Neural cell (in vitro differentiated cells): Measurements from ENCODE around the gene CSTF2. TPM values are rescaled to one million over a fixed set of nuclear protein-coding genes. Genes with fewer than 3 reads are reported as not detected.

Experiments used
- H2AFZ ChIP-seq: fragments of 200-600, 300-800 bp; sonication (generic), shearing (Covaris generic); 2 replicates; pipeline ENCODE4 v1.6.0; 2014; ENCODE audit warnings: low read depth, mild to moderate bottlenecking, antibody characterized with exemption, low read length, moderate library complexity
- H3F3A ChIP-seq: fragments of 200-600 bp; shearing (Covaris generic); 2 replicates; pipeline ENCODE4 v1.6.1; 2016; ENCODE audit warnings: mild to moderate bottlenecking, moderate library complexity, mixed read lengths, antibody characterized with exemption, low read length; ENCODE audit not compliant: insufficient read depth, poor library complexity, severe bottlenecking
- H3K27ac ChIP-seq: fragments of 200-600, 300-800 bp; sonication (generic), shearing (Covaris generic); 2 replicates; pipeline ENCODE4 v1.5.1; 2014; ENCODE audit warnings: mild to moderate bottlenecking, low read length, moderate library complexity
- H3K27me3 ChIP-seq: fragments of 300-800, 200-600 bp; sonication (generic), shearing (Covaris generic); 2 replicates; pipeline ENCODE4 v1.6.0; 2014; ENCODE audit warnings: mild to moderate bottlenecking, low read depth, low read length, moderate library complexity; ENCODE audit not compliant: insufficient read depth
- H3K36me3 ChIP-seq: fragments of 300-800, 200-600 bp; sonication (generic), shearing (Covaris generic); 2 replicates; pipeline ENCODE4 v1.5.1; 2014; ENCODE audit warnings: mild to moderate bottlenecking, antibody characterized with exemption, low read length, moderate library complexity; ENCODE audit not compliant: insufficient read depth
- H3K4me2 ChIP-seq: fragments of 300-800, 200-600 bp; sonication (generic), shearing (Covaris generic); 2 replicates; pipeline ENCODE4 v1.6.0; 2014; ENCODE audit warnings: mild to moderate bottlenecking, low read length
- H3K4me3 ChIP-seq: fragments of 300-800, 200-600 bp; sonication (generic), shearing (Covaris generic); 2 replicates; pipeline ENCODE4 v1.5.1; 2014; ENCODE audit warnings: mild to moderate bottlenecking, low read length, moderate library complexity
- H3K79me2 ChIP-seq: fragments of 200-600 bp; shearing (Covaris generic); replicated peaks from 2 replicates; pipeline ENCODE4 v1.6.0; 2014; ENCODE audit warnings: mild to moderate bottlenecking, low read length, moderate library complexity; ENCODE audit not compliant: insufficient read depth
- H3K9ac ChIP-seq: fragments of 300-800, 200-600 bp; sonication (generic), shearing (Covaris generic); 2 replicates; pipeline ENCODE4 v1.6.1; 2016; ENCODE audit warnings: mild to moderate bottlenecking, low read length, mixed read lengths
- H3K9me2 ChIP-seq: fragments of 200-600 bp; shearing (Covaris generic); 2 replicates; pipeline ENCODE4 v1.6.1; 2016; ENCODE audit warnings: mild to moderate bottlenecking, low read length, mixed read lengths; ENCODE audit not compliant: insufficient read depth
- H3K9me3 ChIP-seq: fragments of 200-600, 300-800 bp; sonication (generic), shearing (Covaris generic); 2 replicates; pipeline ENCODE4 v1.6.1; 2016; ENCODE audit warnings: mild to moderate bottlenecking, mixed run types, low read length, moderate library complexity, mixed read lengths
- H4K20me1 ChIP-seq: fragments of 200-600 bp; shearing (Covaris generic); 2 replicates; pipeline ENCODE4 v1.6.1; 2016; ENCODE audit warnings: mild to moderate bottlenecking, mixed run types; ENCODE audit not compliant: insufficient read depth
- EP300 ChIP-seq: fragments of 450-650 bp; conservative IDR thresholded peaks from 2 replicates; pipeline ENCODE4 v1.6.1; 2014; ENCODE audit warnings: antibody characterized with exemption, mild to moderate bottlenecking, moderate library complexity; ENCODE audit not compliant: poor library complexity, severe bottlenecking
- EZH2 ChIP-seq: fragments of 200-600, 300-800 bp; shearing (Covaris generic), sonication (generic); IDR thresholded peaks from 2 replicates; pipeline ENCODE4 v1.6.1; 2014; ENCODE audit warnings: antibody characterized with exemption, low read length, borderline replicate concordance, mild to moderate bottlenecking; ENCODE audit not compliant: insufficient read depth, poor library complexity, severe bottlenecking
- MXI1 ChIP-seq: fragments of 450-650 bp; conservative IDR thresholded peaks from 2 replicates; pipeline ENCODE4 v1.6.1; 2014; ENCODE audit warnings: antibody characterized with exemption, mild to moderate bottlenecking; ENCODE audit not compliant: poor library complexity, severe bottlenecking
- POLR2AphosphoS5 ChIP-seq: IDR thresholded peaks from 2 replicates; pipeline ENCODE4 v1.6.1; 2012
- RAD21 ChIP-seq: fragments of 450-650 bp; conservative IDR thresholded peaks from 2 replicates; pipeline ENCODE4 v1.6.1; 2014; ENCODE audit warnings: antibody characterized with exemption, mild to moderate bottlenecking, moderate library complexity
- SMC3 ChIP-seq: fragments of 450-650 bp; conservative IDR thresholded peaks from 2 replicates; pipeline ENCODE4 v1.6.1; 2014; ENCODE audit warnings: antibody characterized with exemption, mild to moderate bottlenecking, moderate library complexity; ENCODE audit not compliant: poor library complexity
- TAF1 ChIP-seq: IDR thresholded peaks from 2 replicates; pipeline ENCODE4 v1.6.1; 2012; ENCODE audit warnings: low read depth
- polyA plus RNA-seq: library from polyadenylated mRNA; depleted of rRNA; stranded (reverse); fragments of >200 nt; gene quantifications from 2 replicates; pipeline ENCODE4 v1.2.3, GENCODE V29; 2014
- TF ChIP-seq, protein P1 (sequence below): fragments of 450-650 bp; IDR thresholded peaks from 2 replicates; pipeline ENCODE4 v1.5.1; 2014; ENCODE audit warnings: antibody characterized with exemption, mild to moderate bottlenecking, moderate library complexity; ENCODE audit not compliant: poor library complexity, severe bottlenecking
- TF ChIP-seq, protein P2 (sequence below): IDR thresholded peaks from 2 replicates; pipeline ENCODE4 v1.6.1; 2012; ENCODE audit warnings: borderline replicate concordance

CSTF2 gene
- polyA plus RNA-seq, 1 donor from 2014 or later = 19.2 TPM

DNA sequence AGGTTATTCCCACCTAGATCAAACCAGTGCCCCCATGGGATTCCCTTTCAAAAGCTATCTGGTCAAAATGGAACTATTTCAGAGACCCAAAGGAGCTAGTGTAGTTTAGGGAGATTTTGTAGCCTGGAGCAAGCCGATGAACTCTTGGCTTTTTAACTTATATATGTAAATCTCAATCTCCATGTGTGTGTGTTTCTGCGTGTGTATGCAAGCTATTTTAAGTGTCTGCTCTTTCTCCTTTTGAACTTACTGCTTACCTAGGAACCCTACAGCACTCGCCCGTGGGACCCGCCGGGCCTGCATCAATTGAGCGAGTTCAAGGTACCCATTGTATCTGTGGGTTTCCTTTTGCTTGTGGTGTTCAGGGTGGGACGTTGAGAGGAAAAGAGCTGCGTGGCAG is 10.4 kb downstream of the CSTF2 start:
- H2AFZ ChIP-seq = no peak overlapping the region
- no peaks in the 10 kb centered on the region for H4K20me1 ChIP-seq
- no peak overlapping the region for H3K4me2 ChIP-seq
- no peak overlapping the region for H3K9ac ChIP-seq
- no peaks in the 10 kb centered on the region for H3K36me3 ChIP-seq
- H3K79me2 ChIP-seq = no peaks in the 10 kb centered on the region
- H3K9me3 ChIP-seq = no peaks in the 10 kb centered on the region
- no peaks in the 10 kb centered on the region for H3K27me3 ChIP-seq
- no peaks in the 10 kb centered on the region for H3K9me2 ChIP-seq
- TF ChIP-seq RAD21 (no peak), MXI1 (no peak), POLR2AphosphoS5 (no peak), EZH2 (no peak), SMC3 (no peak), EP300 (no peak), TAF1 (no peak)
- TF ChIP-seq, protein P1, sequence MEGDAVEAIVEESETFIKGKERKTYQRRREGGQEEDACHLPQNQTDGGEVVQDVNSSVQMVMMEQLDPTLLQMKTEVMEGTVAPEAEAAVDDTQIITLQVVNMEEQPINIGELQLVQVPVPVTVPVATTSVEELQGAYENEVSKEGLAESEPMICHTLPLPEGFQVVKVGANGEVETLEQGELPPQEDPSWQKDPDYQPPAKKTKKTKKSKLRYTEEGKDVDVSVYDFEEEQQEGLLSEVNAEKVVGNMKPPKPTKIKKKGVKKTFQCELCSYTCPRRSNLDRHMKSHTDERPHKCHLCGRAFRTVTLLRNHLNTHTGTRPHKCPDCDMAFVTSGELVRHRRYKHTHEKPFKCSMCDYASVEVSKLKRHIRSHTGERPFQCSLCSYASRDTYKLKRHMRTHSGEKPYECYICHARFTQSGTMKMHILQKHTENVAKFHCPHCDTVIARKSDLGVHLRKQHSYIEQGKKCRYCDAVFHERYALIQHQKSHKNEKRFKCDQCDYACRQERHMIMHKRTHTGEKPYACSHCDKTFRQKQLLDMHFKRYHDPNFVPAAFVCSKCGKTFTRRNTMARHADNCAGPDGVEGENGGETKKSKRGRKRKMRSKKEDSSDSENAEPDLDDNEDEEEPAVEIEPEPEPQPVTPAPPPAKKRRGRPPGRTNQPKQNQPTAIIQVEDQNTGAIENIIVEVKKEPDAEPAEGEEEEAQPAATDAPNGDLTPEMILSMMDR = no peak
- TF ChIP-seq, protein P2, sequence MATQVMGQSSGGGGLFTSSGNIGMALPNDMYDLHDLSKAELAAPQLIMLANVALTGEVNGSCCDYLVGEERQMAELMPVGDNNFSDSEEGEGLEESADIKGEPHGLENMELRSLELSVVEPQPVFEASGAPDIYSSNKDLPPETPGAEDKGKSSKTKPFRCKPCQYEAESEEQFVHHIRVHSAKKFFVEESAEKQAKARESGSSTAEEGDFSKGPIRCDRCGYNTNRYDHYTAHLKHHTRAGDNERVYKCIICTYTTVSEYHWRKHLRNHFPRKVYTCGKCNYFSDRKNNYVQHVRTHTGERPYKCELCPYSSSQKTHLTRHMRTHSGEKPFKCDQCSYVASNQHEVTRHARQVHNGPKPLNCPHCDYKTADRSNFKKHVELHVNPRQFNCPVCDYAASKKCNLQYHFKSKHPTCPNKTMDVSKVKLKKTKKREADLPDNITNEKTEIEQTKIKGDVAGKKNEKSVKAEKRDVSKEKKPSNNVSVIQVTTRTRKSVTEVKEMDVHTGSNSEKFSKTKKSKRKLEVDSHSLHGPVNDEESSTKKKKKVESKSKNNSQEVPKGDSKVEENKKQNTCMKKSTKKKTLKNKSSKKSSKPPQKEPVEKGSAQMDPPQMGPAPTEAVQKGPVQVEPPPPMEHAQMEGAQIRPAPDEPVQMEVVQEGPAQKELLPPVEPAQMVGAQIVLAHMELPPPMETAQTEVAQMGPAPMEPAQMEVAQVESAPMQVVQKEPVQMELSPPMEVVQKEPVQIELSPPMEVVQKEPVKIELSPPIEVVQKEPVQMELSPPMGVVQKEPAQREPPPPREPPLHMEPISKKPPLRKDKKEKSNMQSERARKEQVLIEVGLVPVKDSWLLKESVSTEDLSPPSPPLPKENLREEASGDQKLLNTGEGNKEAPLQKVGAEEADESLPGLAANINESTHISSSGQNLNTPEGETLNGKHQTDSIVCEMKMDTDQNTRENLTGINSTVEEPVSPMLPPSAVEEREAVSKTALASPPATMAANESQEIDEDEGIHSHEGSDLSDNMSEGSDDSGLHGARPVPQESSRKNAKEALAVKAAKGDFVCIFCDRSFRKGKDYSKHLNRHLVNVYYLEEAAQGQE = no peak
- no peaks in the 10 kb centered on the region for H3F3A ChIP-seq
- no peak overlapping the region for H3K27ac ChIP-seq
- H3K4me3 ChIP-seq = no peak overlapping the region

DNA sequence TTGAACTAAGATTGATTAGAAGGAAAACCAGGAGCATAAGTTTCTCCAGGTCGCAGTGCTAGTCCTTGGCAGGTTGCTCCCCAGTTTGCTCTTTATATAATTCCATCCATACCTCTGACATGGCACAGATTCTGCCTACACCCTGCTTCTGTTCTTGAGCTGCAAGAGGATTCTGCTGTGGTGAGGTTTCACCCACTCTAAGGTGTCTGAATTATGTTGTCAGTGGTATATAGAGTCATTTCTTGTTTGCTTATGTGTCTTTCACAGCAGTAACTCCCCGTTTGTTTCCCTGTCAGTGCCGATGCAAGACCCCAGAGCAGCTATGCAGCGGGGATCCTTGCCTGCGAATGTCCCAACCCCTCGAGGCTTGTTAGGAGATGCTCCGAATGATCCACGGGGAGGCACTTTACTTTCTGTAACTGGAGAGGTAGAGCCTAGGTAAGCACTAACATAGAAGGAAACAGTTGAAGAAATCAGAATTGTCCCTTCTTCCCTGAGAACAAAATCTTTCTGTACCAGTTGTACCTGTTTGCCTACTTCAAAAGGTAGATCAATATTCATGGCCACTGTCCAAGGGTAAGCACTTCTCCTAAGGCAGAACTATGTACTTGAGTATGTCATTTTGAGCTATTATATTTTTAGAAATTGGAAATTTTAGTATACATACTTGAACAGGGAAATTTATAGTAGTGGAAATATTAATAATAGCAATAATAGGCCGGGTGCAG is 11.2 kb downstream of the CSTF2 start:
- H3K79me2 ChIP-seq = no peaks in the 10 kb centered on the region
- no peaks in the 10 kb centered on the region for H3K36me3 ChIP-seq
- no peak overlapping the region for H3K9ac ChIP-seq
- H3K4me3 ChIP-seq = no peak overlapping the region
- no peaks in the 10 kb centered on the region for H3K27me3 ChIP-seq
- no peak overlapping the region for H3K27ac ChIP-seq
- no peaks in the 10 kb centered on the region for H3K9me3 ChIP-seq
- H3F3A ChIP-seq = no peaks in the 10 kb centered on the region
- no peak overlapping the region for H2AFZ ChIP-seq
- TF ChIP-seq POLR2AphosphoS5 = no peak
- no peak for TF ChIP-seq TAF1
- no peak for TF ChIP-seq RAD21
- no peak for TF ChIP-seq MXI1
- TF ChIP-seq, protein P1 = no peak
- no peak for TF ChIP-seq SMC3
- no peak for TF ChIP-seq EZH2
- TF ChIP-seq, protein P2 = no peak
- TF ChIP-seq EP300 = no peak
- no peak overlapping the region for H3K4me2 ChIP-seq
- no peaks in the 10 kb centered on the region for H4K20me1 ChIP-seq
- no peaks in the 10 kb centered on the region for H3K9me2 ChIP-seq
